HepG2 (cell line): Measurements from ENCODE around the gene PEX3. TPM values are rescaled to one million over a fixed set of nuclear protein-coding genes. Genes with fewer than 3 reads are reported as not detected.

ENCODE experiments used
- BCL6 ChIP-seq: IDR thresholded peaks from 2 replicates; pipeline ENCODE4 v1.6.1; 2016; ENCODE audit warnings: missing genetic modification reagents, missing compliant biosample characterization
- CSRNP1 ChIP-seq: sonication (generic); formaldehyde crosslinking; IDR thresholded peaks from 2 replicates; pipeline ENCODE4 v1.8.1; 2023; ENCODE audit warnings: mild to moderate bottlenecking, missing genetic modification reagents
- ELF1 ChIP-seq: sonication (generic); formaldehyde crosslinking; IDR thresholded peaks from 2 replicates; pipeline ENCODE4 v1.4.0; 2020; ENCODE audit warnings: missing genetic modification reagents
- HIVEP1 ChIP-seq: sonication (generic); formaldehyde crosslinking; IDR thresholded peaks from 2 replicates; pipeline ENCODE4 v1.4.0; 2020; ENCODE audit warnings: mild to moderate bottlenecking, missing genetic modification reagents
- HOMEZ ChIP-seq: IDR thresholded peaks from 2 replicates; pipeline ENCODE4 v1.6.1; 2016; ENCODE audit warnings: low read depth
- NR2C2 ChIP-seq: sonication (generic); formaldehyde crosslinking; IDR thresholded peaks from 2 replicates; pipeline ENCODE4 v1.4.0; 2020; ENCODE audit warnings: missing genetic modification reagents, mild to moderate bottlenecking, moderate library complexity, borderline replicate concordance
- PAXIP1 ChIP-seq: sonication (generic); formaldehyde crosslinking; conservative IDR thresholded peaks from 2 replicates; pipeline ENCODE4 v1.4.0; 2020; ENCODE audit warnings: mild to moderate bottlenecking, missing genetic modification reagents, moderate library complexity
- SAP130 ChIP-seq: IDR thresholded peaks from 2 replicates; pipeline ENCODE4 v1.6.1; 2016; ENCODE audit warnings: low read depth
- TEAD3 ChIP-seq: optimal IDR thresholded peaks from 2 replicates; pipeline ENCODE3; 2016; ENCODE audit warnings: borderline replicate concordance
- ZKSCAN5 ChIP-seq: sonication (generic); formaldehyde crosslinking; IDR thresholded peaks from 2 replicates; pipeline ENCODE4 v1.5.1; 2020; ENCODE audit warnings: mild to moderate bottlenecking, missing genetic modification reagents
- ZNF256 ChIP-seq: sonication (generic); formaldehyde crosslinking; conservative IDR thresholded peaks from 2 replicates; pipeline ENCODE4 v1.4.0; 2020; ENCODE audit warnings: missing genetic modification reagents
- polyA plus RNA-seq, 8 experiments: library from polyadenylated mRNA; depleted of rRNA in 3 of 8; stranded (reverse) in 7 of 8; unstranded in 1 of 8; fragments of >200 nt; fragmentation: Illumina TruSeq in 4 of 8; extraction: Trizol in 4 of 8; gene quantifications; 2 replicates each; pipeline versions ENCODE4 v1.2.1 to v1.2.3, GENCODE V29; 2011 to 2016; ENCODE audit warnings: low read depth in 4 of 8, missing spikeins in 1 of 8, mixed read lengths in 1 of 8; ENCODE audit not compliant: insufficient read depth in 1 of 8
- total RNA-seq, 5 experiments: library from RNA; depleted of rRNA; stranded (reverse); fragments of >200 nt; fragmentation: Illumina TruSeq; extraction: Trizol; gene quantifications; 2 replicates each; pipeline ENCODE4 v1.2.3, GENCODE V29; 2016; ENCODE audit warnings: low read depth in 1 of 5
- TF ChIP-seq, protein P1 (sequence below): sonication (generic); formaldehyde crosslinking; IDR thresholded peaks from 2 replicates; pipeline ENCODE4 v1.4.0; 2020; ENCODE audit warnings: mild to moderate bottlenecking, missing genetic modification reagents
- TF ChIP-seq, protein P2 (sequence below): IDR thresholded peaks from 2 replicates; pipeline ENCODE4 v1.6.1; 2016; ENCODE audit warnings: low read depth, borderline replicate concordance

The PEX3 gene
- total and polyA plus RNA-seq, 2 of the 13 experiments (the other 11 are each of a cell fraction or from before 2014, with no cell fraction given) = 30.9 to 40.8 TPM

- TF ChIP-seq, protein P1, sequence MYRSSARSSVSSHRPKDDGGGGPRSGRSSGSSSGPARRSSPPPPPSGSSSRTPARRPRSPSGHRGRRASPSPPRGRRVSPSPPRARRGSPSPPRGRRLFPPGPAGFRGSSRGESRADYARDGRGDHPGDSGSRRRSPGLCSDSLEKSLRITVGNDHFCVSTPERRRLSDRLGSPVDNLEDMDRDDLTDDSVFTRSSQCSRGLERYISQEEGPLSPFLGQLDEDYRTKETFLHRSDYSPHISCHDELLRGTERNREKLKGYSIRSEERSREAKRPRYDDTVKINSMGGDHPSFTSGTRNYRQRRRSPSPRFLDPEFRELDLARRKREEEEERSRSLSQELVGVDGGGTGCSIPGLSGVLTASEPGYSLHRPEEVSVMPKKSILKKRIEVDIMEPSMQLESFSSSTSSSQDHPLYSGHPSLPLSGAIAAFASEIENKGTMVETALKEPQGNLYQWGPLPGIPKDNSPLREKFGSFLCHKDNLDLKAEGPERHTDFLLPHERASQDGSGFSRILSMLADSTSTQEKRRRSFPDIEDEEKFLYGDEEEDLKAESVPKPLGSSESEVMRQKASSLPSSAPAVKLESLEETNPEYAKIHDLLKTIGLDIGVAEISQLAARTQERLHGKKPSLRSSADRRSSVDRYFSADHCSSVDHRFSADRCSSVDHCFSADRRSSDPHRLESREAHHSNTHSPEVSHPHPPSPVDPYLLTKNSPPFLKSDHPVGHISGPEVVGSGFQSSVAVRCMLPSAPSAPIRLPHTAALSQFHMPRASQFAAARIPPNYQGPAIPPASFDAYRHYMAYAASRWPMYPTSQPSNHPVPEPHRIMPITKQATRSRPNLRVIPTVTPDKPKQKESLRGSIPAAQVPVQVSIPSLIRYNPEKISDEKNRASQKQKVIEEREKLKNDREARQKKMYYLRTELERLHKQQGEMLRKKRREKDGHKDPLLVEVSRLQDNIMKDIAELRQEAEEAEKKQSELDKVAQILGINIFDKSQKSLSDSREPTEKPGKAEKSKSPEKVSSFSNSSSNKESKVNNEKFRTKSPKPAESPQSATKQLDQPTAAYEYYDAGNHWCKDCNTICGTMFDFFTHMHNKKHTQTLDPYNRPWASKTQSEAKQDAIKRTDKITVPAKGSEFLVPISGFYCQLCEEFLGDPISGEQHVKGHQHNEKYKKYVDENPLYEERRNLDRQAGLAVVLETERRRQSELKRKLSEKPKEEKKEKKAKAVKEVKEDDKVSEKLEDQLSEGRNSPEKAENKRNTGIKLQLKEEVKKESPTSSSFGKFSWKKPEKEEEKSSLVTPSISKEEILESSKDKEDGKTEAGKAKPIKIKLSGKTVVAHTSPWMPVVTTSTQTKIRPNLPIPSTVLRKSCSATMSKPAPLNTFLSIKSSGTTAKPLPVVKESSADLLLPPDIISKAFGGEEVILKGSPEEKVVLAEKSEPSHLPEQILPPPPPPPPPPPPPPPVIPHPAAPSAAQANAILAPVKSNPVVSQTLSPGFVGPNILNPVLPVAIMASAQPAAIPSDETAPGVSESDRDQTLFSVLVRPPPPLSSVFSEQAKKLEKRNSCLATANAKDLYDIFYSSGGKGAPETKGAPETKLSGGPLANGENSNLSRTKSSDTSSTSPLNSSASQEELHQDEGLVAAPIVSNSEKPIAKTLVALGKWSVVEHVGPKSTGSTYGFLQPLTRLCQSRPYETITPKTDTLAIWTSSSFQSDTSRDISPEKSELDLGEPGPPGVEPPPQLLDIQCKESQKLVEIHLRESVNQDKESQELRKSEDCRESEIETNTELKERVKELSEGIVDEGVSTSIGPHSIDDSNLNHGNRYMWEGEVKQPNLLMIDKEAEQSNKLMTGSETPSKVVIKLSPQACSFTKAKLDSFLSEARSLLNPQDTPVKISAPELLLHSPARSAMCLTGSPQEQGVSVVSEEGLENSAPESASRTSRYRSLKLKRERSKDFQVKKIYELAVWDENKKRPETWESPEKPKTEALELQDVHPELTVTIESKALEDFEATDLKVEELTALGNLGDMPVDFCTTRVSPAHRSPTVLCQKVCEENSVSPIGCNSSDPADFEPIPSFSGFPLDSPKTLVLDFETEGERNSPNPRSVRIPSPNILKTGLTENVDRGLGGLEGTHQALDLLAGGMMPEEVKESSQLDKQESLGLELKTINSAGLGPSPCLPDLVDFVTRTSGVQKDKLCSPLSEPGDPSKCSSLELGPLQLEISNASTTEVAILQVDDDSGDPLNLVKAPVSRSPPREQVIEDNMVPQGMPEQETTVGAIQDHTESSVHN (CRISPR knock-in tag) = no peak
- TF ChIP-seq TEAD3 (peak; percentile 65), HOMEZ (CRISPR knock-in tag) (no peak), HIVEP1 (CRISPR knock-in tag) (no peak), ELF1 (CRISPR knock-in tag) (peak; percentile 56; the same call in 1 of the 2 replicates), BCL6 (CRISPR knock-in tag) (0 out of 2 replicates have a peak, but pooled peaks have one; percentile 27), PAXIP1 (no peak), ZKSCAN5 (CRISPR knock-in tag) (no peak), NR2C2 (no peak), SAP130 (CRISPR knock-in tag) (peak; percentile 23; the same call in 1 of the 2 replicates), CSRNP1 (no peak), ZNF256 (CRISPR knock-in tag) (no peak)
- TF ChIP-seq, protein P2, sequence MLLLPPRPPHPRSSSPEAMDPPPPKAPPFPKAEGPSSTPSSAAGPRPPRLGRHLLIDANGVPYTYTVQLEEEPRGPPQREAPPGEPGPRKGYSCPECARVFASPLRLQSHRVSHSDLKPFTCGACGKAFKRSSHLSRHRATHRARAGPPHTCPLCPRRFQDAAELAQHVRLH (CRISPR knock-in tag) = 0 out of 2 replicates have a peak, but pooled peaks have one; percentile 64
Measured at GRCh38 chr6:143427109-143427817, 23.3 kb upstream of the PEX3 start (continued).
